ENCODE data around the gene SCAPER. TPM values are rescaled to one million over a fixed set of nuclear protein-coding genes. Genes with fewer than 3 reads are reported as not detected.

SCAPER gene
- total RNA-seq, 1 experiment from 2014 or later = 5.2 TPM

GRCh38 chr15:76339305-76340197, 565.6 kb downstream of the SCAPER start:
- no peak for DNase-seq (ENCODE audit: low read depth)

GRCh38 chr15:76338486-76339304, 566.4 kb downstream of the SCAPER start:
- no peak for DNase-seq (ENCODE audit: low read depth)

- no peak for DNase-seq (ENCODE audit: low read depth)
Observed at GRCh38 chr15:76337696-76338485, 567.2 kb downstream of the SCAPER start.

GRCh38 chr15:76337059-76337695, 568.0 kb downstream of the SCAPER start:
- DNase-seq (ENCODE audit: low read depth) = peak; percentile 50

- peak; percentile 97 for DNase-seq (ENCODE audit: low read depth)
Observed at GRCh38 chr15:76336254-76337058, 568.7 kb downstream of the SCAPER start, which contains the start of gene ISL2. TSS of gene ISL2 (plus strand) at chr15:76336773. CDS start at chr15:76336884, 111 bp downstream.

GRCh38 chr15:76335307-76336253, 569.6 kb downstream of the SCAPER start:
- no peak for DNase-seq (ENCODE audit: low read depth)

- no peak for DNase-seq (ENCODE audit: low read depth)
Observed at GRCh38 chr15:76334438-76335306, 570.5 kb downstream of the SCAPER start.

- peak; percentile 30 for DNase-seq (ENCODE audit: low read depth)
Observed at GRCh38 chr15:76333720-76334437, 571.3 kb downstream of the SCAPER start.

GRCh38 chr15:76333309-76333708, 571.8 kb downstream of the SCAPER start:
- DNase-seq (ENCODE audit: low read depth) = no peak

- no peak for DNase-seq (ENCODE audit: low read depth)
Observed at GRCh38 chr15:76332796-76333195, 572.3 kb downstream of the SCAPER start.

GRCh38 chr15:76330080-76330680, 575.0 kb downstream of the SCAPER start:
- peak; percentile 67 for DNase-seq (ENCODE audit: low read depth)

- DNase-seq (ENCODE audit: low read depth) = peak; percentile 52
Observed at GRCh38 chr15:76328958-76329357, 576.2 kb downstream of the SCAPER start.

- no peak for DNase-seq (ENCODE audit: low read depth)
Observed at GRCh38 chr15:76328106-76328696, 576.9 kb downstream of the SCAPER start.

- peak; percentile 80 for DNase-seq (ENCODE audit: low read depth)
Observed at GRCh38 chr15:76327191-76328105, 577.7 kb downstream of the SCAPER start.

GRCh38 chr15:76325704-76326103, 579.4 kb downstream of the SCAPER start:
- no peak for DNase-seq (ENCODE audit: low read depth)

- DNase-seq (ENCODE audit: low read depth) = no peak
Observed at GRCh38 chr15:76324066-76324465, 581.1 kb downstream of the SCAPER start.

Measured in M059J (cell line).